ENCODE data around the gene VPS13D.

The VPS13D gene

DNA sequence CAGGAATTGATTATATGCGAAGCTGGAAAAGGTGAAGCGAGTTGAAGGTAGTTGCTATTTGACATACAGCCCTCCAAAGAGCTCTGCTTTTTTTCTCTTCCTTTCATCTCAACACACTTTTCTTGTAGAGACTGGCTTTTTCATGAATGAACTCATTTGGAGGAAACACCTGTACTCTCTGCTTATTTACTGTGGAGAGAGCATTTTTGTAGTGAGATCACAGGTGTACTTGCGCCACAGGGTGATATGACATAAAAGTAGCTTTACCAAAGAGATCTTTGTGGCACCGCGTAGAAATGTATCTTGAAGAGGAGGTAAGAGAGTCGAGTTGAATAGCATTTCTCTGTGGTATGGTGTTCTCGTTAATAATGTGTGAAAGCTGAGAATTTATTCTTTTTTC, 187.6 kb downstream of the VPS13D start:
- Histone ChIP-seq H3K36me3 (peaks cover 65% of the 10 kb centered on the region), H3K4me3 (ENCODE audit: low read depth in 1 of 2, low read length in 1 of 2) (no peak overlapping the region), H3K27ac (no peak overlapping the region), H3K9me3 (no peaks in the 10 kb centered on the region), H3K27me3 (no peaks in the 10 kb centered on the region), H3K4me1 (ENCODE audit: control insufficient read depth in 1 of 2, insufficient read depth in 1 of 2, low read depth in 1 of 2, low read length in 1 of 2) (no peaks in the 10 kb centered on the region)
- TF ChIP-seq, protein P1, sequence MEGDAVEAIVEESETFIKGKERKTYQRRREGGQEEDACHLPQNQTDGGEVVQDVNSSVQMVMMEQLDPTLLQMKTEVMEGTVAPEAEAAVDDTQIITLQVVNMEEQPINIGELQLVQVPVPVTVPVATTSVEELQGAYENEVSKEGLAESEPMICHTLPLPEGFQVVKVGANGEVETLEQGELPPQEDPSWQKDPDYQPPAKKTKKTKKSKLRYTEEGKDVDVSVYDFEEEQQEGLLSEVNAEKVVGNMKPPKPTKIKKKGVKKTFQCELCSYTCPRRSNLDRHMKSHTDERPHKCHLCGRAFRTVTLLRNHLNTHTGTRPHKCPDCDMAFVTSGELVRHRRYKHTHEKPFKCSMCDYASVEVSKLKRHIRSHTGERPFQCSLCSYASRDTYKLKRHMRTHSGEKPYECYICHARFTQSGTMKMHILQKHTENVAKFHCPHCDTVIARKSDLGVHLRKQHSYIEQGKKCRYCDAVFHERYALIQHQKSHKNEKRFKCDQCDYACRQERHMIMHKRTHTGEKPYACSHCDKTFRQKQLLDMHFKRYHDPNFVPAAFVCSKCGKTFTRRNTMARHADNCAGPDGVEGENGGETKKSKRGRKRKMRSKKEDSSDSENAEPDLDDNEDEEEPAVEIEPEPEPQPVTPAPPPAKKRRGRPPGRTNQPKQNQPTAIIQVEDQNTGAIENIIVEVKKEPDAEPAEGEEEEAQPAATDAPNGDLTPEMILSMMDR (IDR thresholded peaks at IDR 0.05): no peak

DNA sequence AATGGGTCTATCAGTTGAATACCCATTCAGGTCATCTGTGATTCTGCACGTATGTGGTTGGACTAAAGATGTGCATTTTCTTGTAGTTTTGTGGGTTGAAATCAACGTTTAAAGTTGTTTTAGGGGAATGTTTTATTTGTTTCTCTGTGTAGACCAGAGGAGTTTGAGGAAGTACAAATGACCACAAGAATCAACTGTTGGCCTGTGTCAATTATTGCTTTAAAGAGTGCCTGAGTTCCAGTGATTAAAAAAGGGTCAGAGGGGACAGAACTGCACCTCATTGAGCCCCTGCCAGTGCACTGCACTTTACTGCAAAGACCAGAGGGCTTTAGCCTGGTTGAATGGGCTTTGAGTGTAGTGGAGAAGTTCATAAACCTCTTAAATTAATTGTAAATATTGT, 190.3 kb downstream of the VPS13D start:
- Histone ChIP-seq H3K4me3 (ENCODE audit: low read depth in 1 of 2, low read length in 1 of 2) (no peak overlapping the region), H3K36me3 (peaks cover 55% of the 10 kb centered on the region), H3K4me1 (ENCODE audit: control insufficient read depth in 1 of 2, insufficient read depth in 1 of 2, low read depth in 1 of 2, low read length in 1 of 2) (no peaks in the 10 kb centered on the region), H3K27me3 (no peaks in the 10 kb centered on the region), H3K27ac (no peak overlapping the region), H3K9me3 (no peaks in the 10 kb centered on the region)
- TF ChIP-seq, protein P1 (IDR thresholded peaks at IDR 0.05): no peak

DNA sequence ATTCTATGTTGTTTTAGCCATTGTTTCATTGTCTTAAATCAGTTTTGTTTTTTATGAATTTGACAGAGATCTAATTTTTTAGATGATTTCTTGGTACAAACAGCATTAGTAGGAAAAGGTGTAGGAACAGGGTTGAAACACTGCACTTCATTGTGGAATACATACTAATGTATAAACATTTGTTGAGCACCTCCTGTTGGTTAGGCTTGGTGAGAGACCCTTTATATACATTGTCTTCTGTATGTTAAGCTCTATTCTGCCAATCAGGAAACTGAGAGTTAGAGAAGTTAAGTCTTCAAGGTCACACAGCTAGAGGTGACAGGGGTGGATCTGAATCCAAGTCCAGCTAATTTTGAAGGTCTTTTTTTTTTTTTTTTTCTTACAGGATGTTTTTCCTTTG, 192.7 kb downstream of the VPS13D start:
- no peak overlapping the region for H3K4me3 ChIP-seq (ENCODE audit: low read depth in 1 of 2, low read length in 1 of 2)
- H3K36me3 ChIP-seq: peaks cover 35% of the 10 kb centered on the region
- no peaks in the 10 kb centered on the region for H3K9me3 ChIP-seq
- no peak overlapping the region for H3K27ac ChIP-seq
- H3K4me1 ChIP-seq (ENCODE audit: control insufficient read depth in 1 of 2, insufficient read depth in 1 of 2, low read depth in 1 of 2, low read length in 1 of 2): no peaks in the 10 kb centered on the region
- TF ChIP-seq, protein P1 (IDR thresholded peaks at IDR 0.05): no peak
- no peaks in the 10 kb centered on the region for H3K27me3 ChIP-seq

DNA sequence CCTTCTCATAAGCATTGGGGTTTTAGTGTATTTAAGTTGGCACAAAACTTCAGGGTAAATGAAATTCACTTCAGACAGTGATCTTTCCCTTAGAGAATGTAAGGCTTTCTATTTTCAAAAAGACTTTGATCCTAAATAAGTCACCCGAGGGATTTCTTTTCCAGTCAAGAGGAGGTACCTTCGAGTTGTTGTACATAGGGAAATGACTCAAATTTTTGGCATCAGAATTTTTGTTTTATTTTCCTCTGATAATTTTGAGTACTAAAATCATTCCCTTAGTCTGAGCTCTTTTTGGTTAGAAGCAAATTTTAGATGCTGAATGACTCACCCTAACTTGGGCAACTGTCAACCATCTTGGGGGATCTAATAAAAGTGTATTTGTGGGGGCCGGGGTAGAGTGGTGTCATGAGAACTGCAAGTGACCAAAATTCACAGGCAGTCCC, 194.3 kb downstream of the VPS13D start:
- no peaks in the 10 kb centered on the region for H3K4me1 ChIP-seq (ENCODE audit: control insufficient read depth in 1 of 2, insufficient read depth in 1 of 2, low read depth in 1 of 2, low read length in 1 of 2)
- H3K9me3 ChIP-seq: no peaks in the 10 kb centered on the region
- TF ChIP-seq, protein P1 (IDR thresholded peaks at IDR 0.05): no peak
- H3K4me3 ChIP-seq (ENCODE audit: low read depth in 1 of 2, low read length in 1 of 2): no peak overlapping the region
- H3K27me3 ChIP-seq: no peaks in the 10 kb centered on the region
- H3K36me3 ChIP-seq: peaks cover 36% of the 10 kb centered on the region
- H3K27ac ChIP-seq: no peak overlapping the region

DNA sequence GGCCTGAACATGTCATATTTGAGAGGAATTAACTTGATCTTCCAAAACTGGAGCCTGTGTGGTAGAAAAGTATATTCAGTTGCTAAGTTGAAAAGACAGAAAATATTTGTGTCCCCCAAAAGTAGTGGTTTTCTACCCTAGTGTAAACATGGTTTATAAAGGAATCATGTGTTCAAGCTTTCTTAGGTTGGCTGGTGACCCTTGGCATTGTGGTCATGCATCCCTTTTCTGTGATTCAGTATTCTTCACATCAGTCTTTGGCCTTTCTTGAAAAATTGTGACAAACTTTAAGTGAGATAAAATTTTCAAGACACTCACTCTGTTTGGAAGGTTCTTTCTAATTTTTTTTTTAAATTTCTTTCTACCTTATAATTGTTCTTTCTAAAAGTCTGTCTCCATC, 195.0 kb downstream of the VPS13D start:
- Histone ChIP-seq H3K4me3 (ENCODE audit: low read depth in 1 of 2, low read length in 1 of 2) (no peak overlapping the region), H3K27ac (no peak overlapping the region), H3K4me1 (ENCODE audit: control insufficient read depth in 1 of 2, insufficient read depth in 1 of 2, low read depth in 1 of 2, low read length in 1 of 2) (no peaks in the 10 kb centered on the region), H3K36me3 (peaks cover 35% of the 10 kb centered on the region), H3K9me3 (no peaks in the 10 kb centered on the region), H3K27me3 (no peaks in the 10 kb centered on the region)
- TF ChIP-seq, protein P1 (IDR thresholded peaks at IDR 0.05): no peak

DNA sequence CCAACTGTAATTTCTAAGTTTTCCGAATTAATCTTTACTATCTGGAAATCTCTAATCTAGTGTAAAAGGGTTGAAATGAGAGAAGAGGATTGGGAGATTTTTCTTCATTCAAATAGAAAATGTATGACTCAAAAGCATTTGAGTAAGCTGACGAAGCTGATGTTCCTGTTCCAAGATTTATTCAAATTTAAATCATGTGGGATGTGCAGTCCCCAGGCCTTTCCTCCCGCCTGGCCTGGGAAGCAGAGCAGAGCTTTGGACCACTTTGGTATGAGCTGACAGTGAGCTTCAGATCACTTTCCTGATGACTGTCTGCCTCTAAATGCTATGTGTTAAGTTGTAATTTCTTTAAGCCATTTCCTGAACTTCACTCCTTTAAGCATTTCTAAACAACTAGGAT, 196.2 kb downstream of the VPS13D start:
- Histone ChIP-seq H3K4me3 (ENCODE audit: low read depth in 1 of 2, low read length in 1 of 2) (no peak overlapping the region), H3K27me3 (no peaks in the 10 kb centered on the region), H3K36me3 (peaks cover 41% of the 10 kb centered on the region), H3K27ac (no peak overlapping the region), H3K9me3 (no peaks in the 10 kb centered on the region), H3K4me1 (ENCODE audit: control insufficient read depth in 1 of 2, insufficient read depth in 1 of 2, low read depth in 1 of 2, low read length in 1 of 2) (no peaks in the 10 kb centered on the region)
- TF ChIP-seq, protein P1 (IDR thresholded peaks at IDR 0.05): no peak
